ENCODE data around the gene STATH.

STATH gene

DNA sequence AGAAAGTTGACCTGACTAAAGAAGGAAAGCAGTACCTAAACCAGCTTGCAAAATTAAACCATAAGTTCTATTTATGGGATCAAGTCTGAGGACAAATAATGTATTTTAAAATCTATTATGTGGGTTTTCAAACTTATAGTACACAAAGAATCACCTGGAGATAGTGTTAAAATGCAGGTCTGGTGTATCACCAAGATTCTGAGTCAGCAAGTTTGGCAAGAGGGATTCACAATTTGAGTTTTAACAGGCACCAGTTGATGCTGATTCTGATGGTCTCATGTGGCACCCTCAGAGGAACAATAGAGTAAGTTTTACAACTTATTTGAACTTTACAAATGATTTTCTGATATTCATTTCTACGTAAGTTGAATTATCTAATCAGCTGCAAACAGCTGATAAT, 9.1 kb upstream of the STATH start:
- no peak for DNase-seq
- Histone ChIP-seq H3K4ac (ENCODE audit: low read depth, low read length) (no peak overlapping the region), H2BK120ac (ENCODE audit: insufficient read depth, low read length, poor library complexity) (no peak overlapping the region), H3K36me3 (ENCODE audit: control insufficient read depth in 1 of 2, insufficient read depth in 2 of 2, low read length in 2 of 2) (no peaks in the 10 kb centered on the region), H3K18ac (ENCODE audit: low read length) (no peak overlapping the region), H2AFZ (ENCODE audit: insufficient read depth, low read length, poor library complexity) (no peak overlapping the region), H3K4me3 (ENCODE audit: low read depth, low read length) (no peak overlapping the region), H3K4me1 (ENCODE audit: control insufficient read depth in 1 of 2, insufficient read depth in 2 of 2, low read length in 2 of 2) (no peaks in the 10 kb centered on the region), H3K27ac (ENCODE audit: low read depth, low read length) (no peak overlapping the region), H4K91ac (ENCODE audit: low read depth, low read length) (no peak overlapping the region), H2AK5ac (ENCODE audit: low read length) (no peak overlapping the region), H3K9me3 (ENCODE audit: insufficient read depth, low read depth, low read length) (no peaks in the 10 kb centered on the region), H3K14ac (ENCODE audit: low read length) (no peak overlapping the region), H3K9ac (ENCODE audit: low read length) (no peak overlapping the region), H3K4me2 (ENCODE audit: low read length) (no peak overlapping the region), H4K12ac (ENCODE audit: low read depth, low read length) (no peak overlapping the region), H4K8ac (ENCODE audit: low read depth, low read length) (no peak overlapping the region), H3K79me2 (ENCODE audit: control insufficient read depth, insufficient read depth, low read length, poor library complexity) (no peaks in the 10 kb centered on the region), H3K27me3 (ENCODE audit: insufficient read depth, low read length) (no peaks in the 10 kb centered on the region), H2BK12ac (ENCODE audit: low read length) (no peak overlapping the region), H3K79me1 (ENCODE audit: low read length) (no peaks in the 10 kb centered on the region), H3K23ac (ENCODE audit: low read length) (no peak overlapping the region), H2BK5ac (ENCODE audit: low read depth, low read length, poor library complexity) (no peak overlapping the region)
- no CpG with 5 or more reads among the region's 1 CpG for WGBS (ENCODE audit: extremely low coverage, insufficient coverage, insufficient read length)

DNA sequence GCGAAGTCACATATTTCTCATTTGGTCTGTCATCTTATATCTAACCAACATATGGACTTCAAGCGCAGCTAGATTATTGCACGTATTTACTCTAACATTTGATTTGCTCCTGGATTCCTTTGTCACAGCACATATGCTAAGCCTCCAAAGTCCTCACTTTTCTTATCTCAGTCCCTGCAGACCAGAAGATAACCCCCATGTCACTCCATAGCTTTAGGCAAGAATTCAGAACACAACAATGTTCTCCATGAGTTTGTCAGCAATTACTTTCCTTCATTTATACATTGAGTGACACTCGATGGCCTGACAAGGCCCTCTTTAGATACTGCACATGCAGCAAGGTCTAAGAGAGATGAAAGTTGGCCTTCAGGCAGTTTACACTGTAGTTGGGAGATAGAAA, 4.8 kb upstream of the STATH start:
- H3K4me2 ChIP-seq (ENCODE audit: low read length), result no peak overlapping the region
- no peak for DNase-seq
- no peaks in the 10 kb centered on the region for H3K79me2 ChIP-seq (ENCODE audit: control insufficient read depth, insufficient read depth, low read length, poor library complexity)
- H4K12ac ChIP-seq (ENCODE audit: low read depth, low read length), result no peak overlapping the region
- H2BK120ac ChIP-seq (ENCODE audit: insufficient read depth, low read length, poor library complexity), result no peak overlapping the region
- H3K14ac ChIP-seq (ENCODE audit: low read length), result no peak overlapping the region
- H2BK5ac ChIP-seq (ENCODE audit: low read depth, low read length, poor library complexity), result no peak overlapping the region
- no peaks in the 10 kb centered on the region for H3K36me3 ChIP-seq (ENCODE audit: control insufficient read depth in 1 of 2, insufficient read depth in 2 of 2, low read length in 2 of 2)
- H3K18ac ChIP-seq (ENCODE audit: low read length), result no peak overlapping the region
- H2BK12ac ChIP-seq (ENCODE audit: low read length), result no peak overlapping the region
- H3K9ac ChIP-seq (ENCODE audit: low read length), result no peak overlapping the region
- no peak overlapping the region for H4K8ac ChIP-seq (ENCODE audit: low read depth, low read length)
- H3K27me3 ChIP-seq (ENCODE audit: insufficient read depth, low read length), result no peaks in the 10 kb centered on the region
- no peaks in the 10 kb centered on the region for H3K9me3 ChIP-seq (ENCODE audit: insufficient read depth, low read depth, low read length)
- no peak overlapping the region for H3K23ac ChIP-seq (ENCODE audit: low read length)
- no CpG with 5 or more reads among the region's 4 CpGs for WGBS (ENCODE audit: extremely low coverage, insufficient coverage, insufficient read length)
- no peak overlapping the region for H3K4me3 ChIP-seq (ENCODE audit: low read depth, low read length)
- no peak overlapping the region for H3K4ac ChIP-seq (ENCODE audit: low read depth, low read length)
- H3K4me1 ChIP-seq (ENCODE audit: control insufficient read depth in 1 of 2, insufficient read depth in 2 of 2, low read length in 2 of 2), result no peaks in the 10 kb centered on the region
- no peaks in the 10 kb centered on the region for H3K79me1 ChIP-seq (ENCODE audit: low read length)
- no peak overlapping the region for H4K91ac ChIP-seq (ENCODE audit: low read depth, low read length)
- H3K27ac ChIP-seq (ENCODE audit: low read depth, low read length), result no peak overlapping the region
- no peak overlapping the region for H2AFZ ChIP-seq (ENCODE audit: insufficient read depth, low read length, poor library complexity)
- no peak overlapping the region for H2AK5ac ChIP-seq (ENCODE audit: low read length)

DNA sequence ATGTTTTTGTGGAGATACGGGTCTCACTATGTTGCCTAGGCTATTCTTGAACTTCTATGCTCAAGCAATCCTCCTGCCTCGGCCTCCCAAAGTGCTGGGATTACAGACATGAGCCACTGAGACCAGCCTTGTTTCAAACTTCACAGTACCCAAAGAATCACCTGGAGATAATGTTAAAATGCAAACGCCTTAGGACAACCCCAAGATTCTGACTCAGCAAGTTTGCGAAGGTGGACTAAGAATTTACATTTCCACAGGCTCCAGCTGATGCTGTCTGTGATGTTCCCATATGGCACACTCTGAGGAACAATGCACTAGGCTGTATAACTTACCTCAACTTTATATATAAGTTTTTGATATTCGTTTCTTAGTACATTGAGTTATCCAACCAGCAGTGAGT, 984 bp upstream of the STATH start:
- no peak for DNase-seq
- Histone ChIP-seq H2AFZ (ENCODE audit: insufficient read depth, low read length, poor library complexity) (no peak overlapping the region), H4K8ac (ENCODE audit: low read depth, low read length) (no peak overlapping the region), H3K14ac (ENCODE audit: low read length) (no peak overlapping the region), H3K4me3 (ENCODE audit: low read depth, low read length) (no peak overlapping the region), H3K23ac (ENCODE audit: low read length) (no peak overlapping the region), H3K4ac (ENCODE audit: low read depth, low read length) (no peak overlapping the region), H3K36me3 (ENCODE audit: control insufficient read depth in 1 of 2, insufficient read depth in 2 of 2, low read length in 2 of 2) (no peaks in the 10 kb centered on the region), H2BK120ac (ENCODE audit: insufficient read depth, low read length, poor library complexity) (no peak overlapping the region), H2BK12ac (ENCODE audit: low read length) (no peak overlapping the region), H4K12ac (ENCODE audit: low read depth, low read length) (no peak overlapping the region), H3K27ac (ENCODE audit: low read depth, low read length) (no peak overlapping the region), H3K4me1 (ENCODE audit: control insufficient read depth in 1 of 2, insufficient read depth in 2 of 2, low read length in 2 of 2) (no peaks in the 10 kb centered on the region), H3K4me2 (ENCODE audit: low read length) (no peak overlapping the region), H3K79me2 (ENCODE audit: control insufficient read depth, insufficient read depth, low read length, poor library complexity) (no peaks in the 10 kb centered on the region), H3K79me1 (ENCODE audit: low read length) (no peaks in the 10 kb centered on the region), H3K9me3 (ENCODE audit: insufficient read depth, low read depth, low read length) (no peaks in the 10 kb centered on the region), H3K18ac (ENCODE audit: low read length) (no peak overlapping the region), H4K91ac (ENCODE audit: low read depth, low read length) (no peak overlapping the region), H2BK5ac (ENCODE audit: low read depth, low read length, poor library complexity) (no peak overlapping the region), H3K9ac (ENCODE audit: low read length) (no peak overlapping the region), H3K27me3 (ENCODE audit: insufficient read depth, low read length) (no peaks in the 10 kb centered on the region), H2AK5ac (ENCODE audit: low read length) (no peak overlapping the region)
- WGBS (ENCODE audit: extremely low coverage, insufficient coverage, insufficient read length), result no CpG with 5 or more reads among the region's 5 CpGs

DNA sequence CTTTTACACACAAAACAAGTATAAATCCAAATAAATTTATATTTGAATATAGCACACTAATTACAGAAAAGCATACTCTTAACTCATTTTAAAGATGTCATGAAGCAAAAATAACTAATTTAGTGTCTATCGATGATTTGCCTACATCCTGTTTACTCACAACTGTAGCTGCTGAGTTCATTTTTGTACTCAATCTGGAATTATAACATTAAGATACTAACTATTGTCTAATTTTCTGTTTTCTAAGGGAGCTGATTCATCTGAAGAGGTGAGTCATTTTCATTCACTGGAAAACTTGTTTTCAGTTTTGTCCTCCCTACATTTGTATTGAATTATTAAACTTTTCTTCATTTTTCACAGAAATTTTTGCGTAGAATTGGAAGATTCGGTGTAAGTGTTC, 3.7 kb downstream of the STATH start:
- no peak overlapping the region for H2BK12ac ChIP-seq (ENCODE audit: low read length)
- H3K14ac ChIP-seq (ENCODE audit: low read length), result no peak overlapping the region
- no peaks in the 10 kb centered on the region for H3K36me3 ChIP-seq (ENCODE audit: control insufficient read depth in 1 of 2, insufficient read depth in 2 of 2, low read length in 2 of 2)
- no peaks in the 10 kb centered on the region for H3K9me3 ChIP-seq (ENCODE audit: insufficient read depth, low read depth, low read length)
- H3K18ac ChIP-seq (ENCODE audit: low read length), result no peak overlapping the region
- H3K27ac ChIP-seq (ENCODE audit: low read depth, low read length), result no peak overlapping the region
- no peak overlapping the region for H4K8ac ChIP-seq (ENCODE audit: low read depth, low read length)
- H4K91ac ChIP-seq (ENCODE audit: low read depth, low read length), result no peak overlapping the region
- no peak overlapping the region for H3K4me3 ChIP-seq (ENCODE audit: low read depth, low read length)
- no peak overlapping the region for H3K9ac ChIP-seq (ENCODE audit: low read length)
- no peaks in the 10 kb centered on the region for H3K4me1 ChIP-seq (ENCODE audit: control insufficient read depth in 1 of 2, insufficient read depth in 2 of 2, low read length in 2 of 2)
- DNase-seq, result no peak
- no peak overlapping the region for H3K4me2 ChIP-seq (ENCODE audit: low read length)
- no peak overlapping the region for H2AK5ac ChIP-seq (ENCODE audit: low read length)
- H3K79me1 ChIP-seq (ENCODE audit: low read length), result no peaks in the 10 kb centered on the region
- no peak overlapping the region for H4K12ac ChIP-seq (ENCODE audit: low read depth, low read length)
- no peak overlapping the region for H3K4ac ChIP-seq (ENCODE audit: low read depth, low read length)
- no CpG with 5 or more reads among the region's 3 CpGs for WGBS (ENCODE audit: extremely low coverage, insufficient coverage, insufficient read length)
- H3K27me3 ChIP-seq (ENCODE audit: insufficient read depth, low read length), result no peaks in the 10 kb centered on the region
- no peak overlapping the region for H2AFZ ChIP-seq (ENCODE audit: insufficient read depth, low read length, poor library complexity)
- no peak overlapping the region for H3K23ac ChIP-seq (ENCODE audit: low read length)
- H2BK5ac ChIP-seq (ENCODE audit: low read depth, low read length, poor library complexity), result no peak overlapping the region
- H3K79me2 ChIP-seq (ENCODE audit: control insufficient read depth, insufficient read depth, low read length, poor library complexity), result no peaks in the 10 kb centered on the region
- no peak overlapping the region for H2BK120ac ChIP-seq (ENCODE audit: insufficient read depth, low read length, poor library complexity)

Measured in trophoblast cell (in vitro differentiated cells and primary cell).